OCI-LY3 (cell line): Measurements from ENCODE around the gene TNS1.

Experiments
- EZH2phosphoT487 ChIP-seq: fragments of 200-600 bp; shearing (Covaris generic); IDR thresholded peaks from 2 replicates; pipeline ENCODE4 v1.6.1; 2018; ENCODE audit warnings: antibody characterized with exemption, mixed run types, low read depth
- TF ChIP-seq, protein P1 (sequence below): fragments of 200-600, 300-600 bp; sonication (generic); IDR thresholded peaks from 2 replicates; pipeline ENCODE4 v1.5.1; 2014; ENCODE audit warnings: antibody characterized with exemption, low read length, low read depth

DNA sequence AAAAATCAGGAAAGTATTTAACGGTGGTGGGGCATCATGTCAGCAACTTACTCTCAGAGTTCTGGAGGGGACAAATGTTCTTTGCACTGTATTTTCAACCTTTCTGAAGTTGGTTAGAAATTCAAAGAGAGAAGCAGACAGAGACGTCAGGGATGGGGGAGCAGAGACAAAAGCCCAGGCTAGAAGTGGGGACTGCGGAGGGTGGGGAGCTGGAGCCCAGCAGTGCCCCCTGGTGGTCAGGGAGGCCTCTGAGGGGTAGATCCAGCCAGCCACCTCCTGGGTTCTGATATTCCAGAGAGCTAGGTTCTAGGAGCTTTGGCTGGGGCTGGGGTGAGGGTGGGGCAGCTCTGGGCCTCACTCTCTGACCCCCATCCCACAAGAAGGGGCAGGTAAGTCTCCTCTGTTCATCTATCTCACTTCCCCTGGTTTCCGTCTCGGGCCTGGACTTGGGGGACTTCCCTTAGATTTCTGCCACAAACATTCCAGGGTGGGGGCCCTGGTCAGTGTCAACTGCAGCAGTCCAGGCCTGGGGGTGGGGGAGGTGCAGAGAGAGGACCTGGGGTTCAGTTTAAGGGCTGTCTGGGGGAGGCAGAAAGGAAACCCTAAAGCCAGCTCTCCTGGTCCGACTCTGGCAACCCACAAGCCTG, 8.9 kb downstream of the TNS1 start:
- TF ChIP-seq, protein P1, sequence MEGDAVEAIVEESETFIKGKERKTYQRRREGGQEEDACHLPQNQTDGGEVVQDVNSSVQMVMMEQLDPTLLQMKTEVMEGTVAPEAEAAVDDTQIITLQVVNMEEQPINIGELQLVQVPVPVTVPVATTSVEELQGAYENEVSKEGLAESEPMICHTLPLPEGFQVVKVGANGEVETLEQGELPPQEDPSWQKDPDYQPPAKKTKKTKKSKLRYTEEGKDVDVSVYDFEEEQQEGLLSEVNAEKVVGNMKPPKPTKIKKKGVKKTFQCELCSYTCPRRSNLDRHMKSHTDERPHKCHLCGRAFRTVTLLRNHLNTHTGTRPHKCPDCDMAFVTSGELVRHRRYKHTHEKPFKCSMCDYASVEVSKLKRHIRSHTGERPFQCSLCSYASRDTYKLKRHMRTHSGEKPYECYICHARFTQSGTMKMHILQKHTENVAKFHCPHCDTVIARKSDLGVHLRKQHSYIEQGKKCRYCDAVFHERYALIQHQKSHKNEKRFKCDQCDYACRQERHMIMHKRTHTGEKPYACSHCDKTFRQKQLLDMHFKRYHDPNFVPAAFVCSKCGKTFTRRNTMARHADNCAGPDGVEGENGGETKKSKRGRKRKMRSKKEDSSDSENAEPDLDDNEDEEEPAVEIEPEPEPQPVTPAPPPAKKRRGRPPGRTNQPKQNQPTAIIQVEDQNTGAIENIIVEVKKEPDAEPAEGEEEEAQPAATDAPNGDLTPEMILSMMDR = peak; percentile 68
- no peak for TF ChIP-seq EZH2phosphoT487
